SJSA1 (cell line): ENCODE data around the gene PROX2. TPM values are rescaled to one million over a fixed set of nuclear protein-coding genes. Genes with fewer than 3 reads are reported as not detected.
A peak's percentile ranks its signal among the peaks of the same experiment; 100 is the strongest.

Experiments used
- DNase-seq, 2 experiments: peaks; one replicate each; pipeline ENCODE4 v3.0.0-alpha.2; 2015 to 2020; ENCODE audit warnings: low spot score in 2 of 2, low read depth in 1 of 2
- H3K27ac ChIP-seq: fragments of 250-450 bp; sonication (Bioruptor Pico); 2 replicates; pipeline ENCODE4 v1.5.1; 2020; ENCODE audit warnings: mild to moderate bottlenecking, moderate library complexity
- H3K27me3 ChIP-seq: fragments of 250-450 bp; sonication (Bioruptor Pico); replicated peaks from 2 replicates; pipeline ENCODE4 v1.5.1; 2020; ENCODE audit warnings: mild to moderate bottlenecking, moderate library complexity
- H3K36me3 ChIP-seq: fragments of 250-450 bp; sonication (Bioruptor Pico); 2 replicates; pipeline ENCODE4 v1.5.1; 2020; ENCODE audit warnings: mild to moderate bottlenecking
- H3K4me1 ChIP-seq: fragments of 250-450 bp; sonication (Bioruptor Pico); replicated peaks from 2 replicates; pipeline ENCODE4 v1.6.1; 2021; ENCODE audit warnings: mild to moderate bottlenecking
- H3K4me3 ChIP-seq: fragments of 250-450 bp; sonication (Bioruptor Pico); 2 replicates; pipeline ENCODE4 v1.5.1; 2020; ENCODE audit warnings: mild to moderate bottlenecking
- H3K9me3 ChIP-seq: fragments of 250-450 bp; sonication (Bioruptor Pico); replicated peaks from 2 replicates; pipeline ENCODE4 v1.5.1; 2020; ENCODE audit warnings: mild to moderate bottlenecking
- total RNA-seq: library from RNA; depleted of rRNA; stranded (reverse); fragments of >200 nt; shearing (Covaris generic); gene quantifications from 2 replicates; pipeline ENCODE4 v1.2.3, GENCODE V29; 2014

PROX2 gene
- total RNA-seq, 1 experiment from 2014 or later: not detected

- peak overlapping the region; percentile 65 for H3K27ac ChIP-seq
- peak in 1 of 2 experiments; percentile 49 for DNase-seq
- H3K27me3 ChIP-seq: no peaks in the 10 kb centered on the region
- H3K4me3 ChIP-seq: peak overlapping the region; percentile 98
- peaks cover 50% of the 10 kb centered on the region for H3K36me3 ChIP-seq
- H3K9me3 ChIP-seq: no peaks in the 10 kb centered on the region
- peaks cover 14% of the 10 kb centered on the region for H3K4me1 ChIP-seq
These were observed 6.4 kb upstream of the PROX2 start for GRCh38 chr14:74882103-74882920.

- Histone ChIP-seq H3K9me3 (no peaks in the 10 kb centered on the region), H3K4me1 (peaks cover 14% of the 10 kb centered on the region), H3K4me3 (peak within 1 kb of the TSS; percentile 98), H3K27me3 (no peaks in the 10 kb centered on the region), H3K27ac (peak within 1 kb of the TSS; percentile 65), H3K36me3 (peaks cover 42% of the 10 kb centered on the region)
- DNase-seq: peak; percentile 83 to 86
These were observed 5.6 kb upstream of the PROX2 start, which contains the start of gene DLST for GRCh38 chr14:74881431-74882102. Gene DLST, plus strand, starts transcription at chr14:74881916. Its CDS starts 38 bp downstream, at chr14:74881954.

GRCh38 chr14:74879427-74880182, 3.7 kb upstream of the PROX2 start:
- Histone ChIP-seq H3K27me3 (no peaks in the 10 kb centered on the region), H3K4me3 (no peak overlapping the region), H3K4me1 (peaks cover 14% of the 10 kb centered on the region), H3K27ac (no peak overlapping the region), H3K9me3 (no peaks in the 10 kb centered on the region), H3K36me3 (peaks cover 23% of the 10 kb centered on the region)
- no peak for DNase-seq

GRCh38 chr14:74875204-74875603, 741 bp downstream of the PROX2 start:
- DNase-seq: no peak
- H3K27ac ChIP-seq: no peak overlapping the region
- no peak overlapping the region for H3K4me3 ChIP-seq
- H3K36me3 ChIP-seq: no peaks in the 10 kb centered on the region
- no peaks in the 10 kb centered on the region for H3K27me3 ChIP-seq
- no peaks in the 10 kb centered on the region for H3K9me3 ChIP-seq
- H3K4me1 ChIP-seq: no peaks in the 10 kb centered on the region

- Histone ChIP-seq H3K27ac (no peak overlapping the region), H3K9me3 (no peaks in the 10 kb centered on the region), H3K4me3 (no peak overlapping the region), H3K36me3 (no peaks in the 10 kb centered on the region), H3K27me3 (peaks cover 8% of the 10 kb centered on the region; the same call in 1 of the 2 replicates), H3K4me1 (no peaks in the 10 kb centered on the region)
- DNase-seq: no peak
These were observed 4.1 kb downstream of the PROX2 start for GRCh38 chr14:74871819-74872218.

GRCh38 chr14:74868739-74869138, 7.2 kb downstream of the PROX2 start:
- H3K36me3 ChIP-seq: no peaks in the 10 kb centered on the region
- peaks cover 8% of the 10 kb centered on the region; the same call in 1 of the 2 replicates for H3K27me3 ChIP-seq
- no peak for DNase-seq
- no peak overlapping the region for H3K4me3 ChIP-seq
- no peak overlapping the region for H3K27ac ChIP-seq
- H3K4me1 ChIP-seq: no peaks in the 10 kb centered on the region
- H3K9me3 ChIP-seq: no peaks in the 10 kb centered on the region

GRCh38 chr14:74867673-74868072, 8.3 kb downstream of the PROX2 start:
- Histone ChIP-seq H3K36me3 (no peaks in the 10 kb centered on the region), H3K27me3 (peaks cover 8% of the 10 kb centered on the region; the same call in 1 of the 2 replicates), H3K4me1 (no peaks in the 10 kb centered on the region), H3K4me3 (no peak overlapping the region), H3K27ac (no peak overlapping the region), H3K9me3 (no peaks in the 10 kb centered on the region)
- no peak for DNase-seq

GRCh38 chr14:74866708-74867389, 9.1 kb downstream of the PROX2 start:
- no peaks in the 10 kb centered on the region for H3K4me1 ChIP-seq
- no peaks in the 10 kb centered on the region for H3K36me3 ChIP-seq
- no peaks in the 10 kb centered on the region for H3K9me3 ChIP-seq
- no peak overlapping the region for H3K4me3 ChIP-seq
- no peak for DNase-seq
- H3K27ac ChIP-seq: no peak overlapping the region
- peaks cover 8% of the 10 kb centered on the region; the same call in 1 of the 2 replicates for H3K27me3 ChIP-seq

GRCh38 chr14:74865156-74865555, 10.8 kb downstream of the PROX2 start:
- H3K9me3 ChIP-seq: no peaks in the 10 kb centered on the region
- H3K36me3 ChIP-seq: no peaks in the 10 kb centered on the region
- no peak for DNase-seq
- H3K4me3 ChIP-seq: no peak overlapping the region
- peaks cover 8% of the 10 kb centered on the region; the same call in 1 of the 2 replicates for H3K27me3 ChIP-seq
- no peak overlapping the region for H3K27ac ChIP-seq
- H3K4me1 ChIP-seq: no peaks in the 10 kb centered on the region

- Histone ChIP-seq H3K27me3 (peaks cover 8% of the 10 kb centered on the region; the same call in 1 of the 2 replicates), H3K9me3 (no peaks in the 10 kb centered on the region), H3K36me3 (no peaks in the 10 kb centered on the region), H3K27ac (no peak overlapping the region), H3K4me1 (no peaks in the 10 kb centered on the region), H3K4me3 (no peak overlapping the region)
- no peak for DNase-seq
These were observed 11.7 kb downstream of the PROX2 start for GRCh38 chr14:74864198-74864597.

- Histone ChIP-seq H3K9me3 (no peaks in the 10 kb centered on the region), H3K4me1 (no peaks in the 10 kb centered on the region)
These were observed 12.7 kb downstream of the PROX2 start for GRCh38 chr14:74863274-74863673.

GRCh38 chr14:74861734-74862090, 14.2 kb downstream of the PROX2 start:
- Histone ChIP-seq H3K9me3 (no peaks in the 10 kb centered on the region), H3K36me3 (no peaks in the 10 kb centered on the region), H3K4me1 (no peaks in the 10 kb centered on the region), H3K27ac (no peak overlapping the region), H3K4me3 (no peak overlapping the region), H3K27me3 (no peaks in the 10 kb centered on the region)
- DNase-seq: no peak

More at GRCh38 chr14:74863274-74863673, 12.7 kb downstream of the PROX2 start:
- no peak for DNase-seq
- H3K27me3 ChIP-seq: peaks cover 8% of the 10 kb centered on the region; the same call in 1 of the 2 replicates
- H3K36me3 ChIP-seq: no peaks in the 10 kb centered on the region
- no peak overlapping the region for H3K4me3 ChIP-seq
- H3K27ac ChIP-seq: no peak overlapping the region
